K562 (cell line): ENCODE measurements around the gene SCAP. TPM values are rescaled to one million over a fixed set of nuclear protein-coding genes. Genes with fewer than 3 reads are reported as not detected.

ENCODE experiments used
- BRD9 ChIP-seq: fragments of 450-650 bp; IDR thresholded peaks from 2 replicates; pipeline ENCODE4 v1.6.1; 2018; ENCODE audit warnings: low read depth; ENCODE audit not compliant: partially characterized antibody
- FOXM1 ChIP-seq, 2 experiments: fragments of 450-650 bp in 1 of 2; sonication (generic) in 1 of 2; formaldehyde crosslinking in 1 of 2; IDR thresholded peaks; 2 replicates each; pipeline versions ENCODE4 v1.6.1 to v1.9.0; 2017 to 2022; ENCODE audit warnings: low read depth in 2 of 2, mild to moderate bottlenecking in 2 of 2, missing genetic modification reagents in 1 of 2, moderate library complexity in 1 of 2
- HDAC1 ChIP-seq, 2 experiments: fragments of 450-650 bp; IDR thresholded peaks; 2 replicates each; pipeline ENCODE4 v1.6.1; 2016 to 2017; ENCODE audit warnings: inconsistent platforms in 1 of 2, mild to moderate bottlenecking in 1 of 2, moderate library complexity in 1 of 2
- PHF20 ChIP-seq: fragments of 450-650 bp; IDR thresholded peaks from 2 replicates; pipeline ENCODE4 v1.6.1; 2018; ENCODE audit not compliant: partially characterized antibody
- ZBTB33 ChIP-seq: sonication (generic); formaldehyde crosslinking; IDR thresholded peaks from 2 replicates; pipeline ENCODE4 v1.8.1; 2023; ENCODE audit warnings: mild to moderate bottlenecking, missing genetic modification reagents
- ZFP36 ChIP-seq: fragments of 150-350 bp; IDR thresholded peaks from 2 replicates; pipeline ENCODE4 v1.6.1; 2018; ENCODE audit warnings: low read length, low read depth; ENCODE audit not compliant: partially characterized antibody
- polyA plus RNA-seq, 8 experiments: library from polyadenylated mRNA; depleted of rRNA in 4 of 8; stranded (reverse) in 5 of 8; unstranded in 3 of 8; fragments of >200 nt; fragmentation: Nextera tagmentation in 2 of 8; fragmentation: Illumina TruSeq in 1 of 8; extraction: Ambion mirVana in 2 of 8; extraction: Trizol in 1 of 8; gene quantifications; 2 replicates each; pipeline versions ENCODE4 v1.2.1 to v1.2.3, GENCODE V29; 2011 to 2014; ENCODE audit warnings: inconsistent platforms in 1 of 8, missing spikeins in 1 of 8
- total RNA-seq, 7 experiments: library from RNA; depleted of rRNA in 6 of 7; stranded (reverse); fragments of >200 nt in 6 of 7; fragmentation: Illumina TruSeq in 2 of 7; extraction: Trizol in 2 of 7; gene quantifications; 2 replicates each; pipeline versions ENCODE4 v1.2.1 to v1.2.3, GENCODE V29; 2011 to 2021; ENCODE audit warnings: low replicate concordance in 1 of 7
- TF ChIP-seq, protein P1 (sequence below), 2 experiments: fragments of 450-650 bp in 1 of 2; sonication (generic) in 1 of 2; formaldehyde crosslinking in 1 of 2; IDR thresholded peaks; 2 replicates each; pipeline versions ENCODE4 v1.7.1 to v1.9.0; 2016 to 2022; ENCODE audit warnings: inconsistent platforms in 1 of 2, mild to moderate bottlenecking in 1 of 2, missing genetic modification reagents in 1 of 2
- TF ChIP-seq, protein P2 (sequence below): fragments of 450-650 bp; IDR thresholded peaks from 2 replicates; pipeline ENCODE4 v1.6.1; 2018; ENCODE audit not compliant: partially characterized antibody
- TF ChIP-seq, protein P3 (sequence below), 3 experiments: fragments of 200-800 bp in 1 of 3; sonication (Bioruptor generic) in 1 of 3; sonication (generic) in 1 of 3; formaldehyde crosslinking in 1 of 3; IDR thresholded peaks; 2 replicates each; pipeline versions ENCODE4 v1.6.1 to v1.8.0; 2016 to 2022; ENCODE audit warnings: mild to moderate bottlenecking in 2 of 3, missing compliant biosample characterization in 2 of 3, missing genetic modification characterization in 2 of 3, missing genetic modification reagents in 1 of 3

Gene SCAP
- total and polyA plus RNA-seq, 9 of the 15 experiments (the other 6 are each of a cell fraction or from before 2014, with no cell fraction given): 2.6 to 104 (median 37.8) TPM

- TF ChIP-seq, protein P1, sequence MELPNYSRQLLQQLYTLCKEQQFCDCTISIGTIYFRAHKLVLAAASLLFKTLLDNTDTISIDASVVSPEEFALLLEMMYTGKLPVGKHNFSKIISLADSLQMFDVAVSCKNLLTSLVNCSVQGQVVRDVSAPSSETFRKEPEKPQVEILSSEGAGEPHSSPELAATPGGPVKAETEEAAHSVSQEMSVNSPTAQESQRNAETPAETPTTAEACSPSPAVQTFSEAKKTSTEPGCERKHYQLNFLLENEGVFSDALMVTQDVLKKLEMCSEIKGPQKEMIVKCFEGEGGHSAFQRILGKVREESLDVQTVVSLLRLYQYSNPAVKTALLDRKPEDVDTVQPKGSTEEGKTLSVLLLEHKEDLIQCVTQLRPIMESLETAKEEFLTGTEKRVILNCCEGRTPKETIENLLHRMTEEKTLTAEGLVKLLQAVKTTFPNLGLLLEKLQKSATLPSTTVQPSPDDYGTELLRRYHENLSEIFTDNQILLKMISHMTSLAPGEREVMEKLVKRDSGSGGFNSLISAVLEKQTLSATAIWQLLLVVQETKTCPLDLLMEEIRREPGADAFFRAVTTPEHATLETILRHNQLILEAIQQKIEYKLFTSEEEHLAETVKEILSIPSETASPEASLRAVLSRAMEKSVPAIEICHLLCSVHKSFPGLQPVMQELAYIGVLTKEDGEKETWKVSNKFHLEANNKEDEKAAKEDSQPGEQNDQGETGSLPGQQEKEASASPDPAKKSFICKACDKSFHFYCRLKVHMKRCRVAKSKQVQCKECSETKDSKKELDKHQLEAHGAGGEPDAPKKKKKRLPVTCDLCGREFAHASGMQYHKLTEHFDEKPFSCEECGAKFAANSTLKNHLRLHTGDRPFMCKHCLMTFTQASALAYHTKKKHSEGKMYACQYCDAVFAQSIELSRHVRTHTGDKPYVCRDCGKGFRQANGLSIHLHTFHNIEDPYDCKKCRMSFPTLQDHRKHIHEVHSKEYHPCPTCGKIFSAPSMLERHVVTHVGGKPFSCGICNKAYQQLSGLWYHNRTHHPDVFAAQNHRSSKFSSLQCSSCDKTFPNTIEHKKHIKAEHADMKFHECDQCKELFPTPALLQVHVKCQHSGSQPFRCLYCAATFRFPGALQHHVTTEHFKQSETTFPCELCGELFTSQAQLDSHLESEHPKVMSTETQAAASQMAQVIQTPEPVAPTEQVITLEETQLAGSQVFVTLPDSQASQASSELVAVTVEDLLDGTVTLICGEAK (IDR thresholded peaks at IDR 0.05): peak; percentile 25; the same call in 1 of the 2 replicates
- TF ChIP-seq, protein P1 (CRISPR knock-in tag; IDR thresholded peaks at IDR 0.05): no peak
- TF ChIP-seq PHF20: peak; percentile 21
- peak; percentile 74 for TF ChIP-seq ZFP36
- TF ChIP-seq HDAC1 (IDR thresholded peaks at IDR 0.05): peak in 1 of 2 experiments; percentile 47; a peak in 1 of 4 replicates
- TF ChIP-seq, protein P2, sequence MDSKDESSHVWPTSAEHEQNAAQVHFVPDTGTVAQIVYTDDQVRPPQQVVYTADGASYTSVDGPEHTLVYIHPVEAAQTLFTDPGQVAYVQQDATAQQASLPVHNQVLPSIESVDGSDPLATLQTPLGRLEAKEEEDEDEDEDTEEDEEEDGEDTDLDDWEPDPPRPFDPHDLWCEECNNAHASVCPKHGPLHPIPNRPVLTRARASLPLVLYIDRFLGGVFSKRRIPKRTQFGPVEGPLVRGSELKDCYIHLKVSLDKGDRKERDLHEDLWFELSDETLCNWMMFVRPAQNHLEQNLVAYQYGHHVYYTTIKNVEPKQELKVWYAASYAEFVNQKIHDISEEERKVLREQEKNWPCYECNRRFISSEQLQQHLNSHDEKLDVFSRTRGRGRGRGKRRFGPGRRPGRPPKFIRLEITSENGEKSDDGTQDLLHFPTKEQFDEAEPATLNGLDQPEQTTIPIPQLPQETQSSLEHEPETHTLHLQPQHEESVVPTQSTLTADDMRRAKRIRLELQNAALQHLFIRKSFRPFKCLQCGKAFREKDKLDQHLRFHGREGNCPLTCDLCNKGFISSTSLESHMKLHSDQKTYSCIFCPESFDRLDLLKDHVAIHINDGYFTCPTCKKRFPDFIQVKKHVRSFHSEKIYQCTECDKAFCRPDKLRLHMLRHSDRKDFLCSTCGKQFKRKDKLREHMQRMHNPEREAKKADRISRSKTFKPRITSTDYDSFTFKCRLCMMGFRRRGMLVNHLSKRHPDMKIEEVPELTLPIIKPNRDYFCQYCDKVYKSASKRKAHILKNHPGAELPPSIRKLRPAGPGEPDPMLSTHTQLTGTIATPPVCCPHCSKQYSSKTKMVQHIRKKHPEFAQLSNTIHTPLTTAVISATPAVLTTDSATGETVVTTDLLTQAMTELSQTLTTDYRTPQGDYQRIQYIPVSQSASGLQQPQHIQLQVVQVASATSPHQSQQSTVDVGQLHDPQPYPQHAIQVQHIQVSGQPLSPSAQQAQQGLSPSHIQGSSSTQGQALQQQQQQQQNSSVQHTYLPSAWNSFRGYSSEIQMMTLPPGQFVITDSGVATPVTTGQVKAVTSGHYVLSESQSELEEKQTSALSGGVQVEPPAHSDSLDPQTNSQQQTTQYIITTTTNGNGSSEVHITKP: peak; percentile 57
- TF ChIP-seq BRD9: peak; percentile 87
- TF ChIP-seq, protein P3, sequence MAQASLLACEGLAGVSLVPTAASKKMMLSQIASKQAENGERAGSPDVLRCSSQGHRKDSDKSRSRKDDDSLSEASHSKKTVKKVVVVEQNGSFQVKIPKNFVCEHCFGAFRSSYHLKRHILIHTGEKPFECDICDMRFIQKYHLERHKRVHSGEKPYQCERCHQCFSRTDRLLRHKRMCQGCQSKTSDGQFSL (CRISPR knock-in tag; IDR thresholded peaks at IDR 0.05): no peak
- TF ChIP-seq, protein P3 (tag; IDR thresholded peaks at IDR 0.05): no peak
- 0 out of 2 replicates have a peak, but pooled peaks have one; percentile 11 for TF ChIP-seq FOXM1 (IDR thresholded peaks at IDR 0.05; ENCODE audit: low read depth)
- TF ChIP-seq FOXM1 (CRISPR knock-in tag; IDR thresholded peaks at IDR 0.05; ENCODE audit: low read depth): no peak
- 0 out of 2 replicates have a peak, but pooled peaks have one; percentile 33 for TF ChIP-seq ZBTB33 (CRISPR knock-in tag)
Measured at GRCh38 chr3:47515864-47516319, 40.2 kb upstream of the SCAP start (continued).
